Upper lobe of left lung (tissue), 4 donors: ENCODE results near the gene KRTAP5-8.

Experiments
- EP300 ChIP-seq, 4 donors: sonication (generic); formaldehyde crosslinking; IDR thresholded peaks; one replicate each; pipeline ENCODE4 v1.5.1; 2017; ENCODE audit warnings: antibody characterized with exemption in 4 of 4, control low read depth in 2 of 4
- POLR2A ChIP-seq, 4 donors: fragments of 450-650 bp; IDR thresholded peaks; one replicate each; pipeline ENCODE4 v1.5.1; 2016 to 2017; ENCODE audit warnings: antibody characterized with exemption in 4 of 4, mild to moderate bottlenecking in 2 of 4
- POLR2AphosphoS5 ChIP-seq, 2 donors: sonication (generic); formaldehyde crosslinking; IDR thresholded peaks; one replicate each; pipeline ENCODE4 v1.5.1; 2017; ENCODE audit warnings: antibody characterized with exemption in 2 of 2
- TF ChIP-seq, protein P1 (sequence below), 6 experiments: fragments of 450-650 bp in 4 of 6; fragments of 200-600 bp in 2 of 6; sonication (generic) in 2 of 6; IDR thresholded peaks; one replicate each; pipeline ENCODE4 v1.5.1; 2016 to 2019; ENCODE audit warnings: antibody characterized with exemption in 6 of 6

DNA sequence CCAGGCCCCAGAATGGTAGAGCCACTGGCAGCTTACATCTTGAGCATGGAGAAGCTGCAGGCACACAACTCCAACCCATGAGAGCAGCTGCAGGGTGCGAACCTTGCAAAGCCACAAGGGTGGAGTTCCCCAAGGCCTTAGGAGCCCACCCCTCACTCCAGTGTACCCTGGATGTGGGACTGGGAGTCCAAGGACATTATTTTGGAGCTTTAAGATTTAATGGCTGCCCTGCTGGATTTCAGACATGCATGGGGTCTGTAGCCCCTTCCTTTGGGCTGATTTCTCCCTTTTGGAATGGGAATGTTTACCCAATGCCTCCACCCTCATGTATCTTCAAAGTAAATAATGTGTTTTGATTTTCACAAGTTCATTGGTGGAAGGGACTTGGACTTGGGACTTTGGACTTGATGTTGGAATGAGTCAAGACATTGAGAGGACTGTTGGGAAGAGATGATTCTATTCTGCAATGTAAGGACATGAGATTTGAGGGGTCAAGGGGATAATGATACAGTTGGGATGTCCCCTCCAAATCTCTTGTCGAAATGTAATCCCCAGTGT lies 11.8 kb upstream of the KRTAP5-8 start:
- TF ChIP-seq, protein P1, sequence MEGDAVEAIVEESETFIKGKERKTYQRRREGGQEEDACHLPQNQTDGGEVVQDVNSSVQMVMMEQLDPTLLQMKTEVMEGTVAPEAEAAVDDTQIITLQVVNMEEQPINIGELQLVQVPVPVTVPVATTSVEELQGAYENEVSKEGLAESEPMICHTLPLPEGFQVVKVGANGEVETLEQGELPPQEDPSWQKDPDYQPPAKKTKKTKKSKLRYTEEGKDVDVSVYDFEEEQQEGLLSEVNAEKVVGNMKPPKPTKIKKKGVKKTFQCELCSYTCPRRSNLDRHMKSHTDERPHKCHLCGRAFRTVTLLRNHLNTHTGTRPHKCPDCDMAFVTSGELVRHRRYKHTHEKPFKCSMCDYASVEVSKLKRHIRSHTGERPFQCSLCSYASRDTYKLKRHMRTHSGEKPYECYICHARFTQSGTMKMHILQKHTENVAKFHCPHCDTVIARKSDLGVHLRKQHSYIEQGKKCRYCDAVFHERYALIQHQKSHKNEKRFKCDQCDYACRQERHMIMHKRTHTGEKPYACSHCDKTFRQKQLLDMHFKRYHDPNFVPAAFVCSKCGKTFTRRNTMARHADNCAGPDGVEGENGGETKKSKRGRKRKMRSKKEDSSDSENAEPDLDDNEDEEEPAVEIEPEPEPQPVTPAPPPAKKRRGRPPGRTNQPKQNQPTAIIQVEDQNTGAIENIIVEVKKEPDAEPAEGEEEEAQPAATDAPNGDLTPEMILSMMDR (IDR thresholded peaks at IDR 0.05), result no peak
- TF ChIP-seq POLR2AphosphoS5 (IDR thresholded peaks at IDR 0.05), result no peak
- TF ChIP-seq POLR2A (IDR thresholded peaks at IDR 0.05), result no peak
- no peak for TF ChIP-seq EP300 (IDR thresholded peaks at IDR 0.05)
